HepG2 (cell line): ENCODE data around the gene PNP. TPM values are rescaled to one million over a fixed set of nuclear protein-coding genes. Genes with fewer than 3 reads are reported as not detected.

Source experiments
- AGO2 ChIP-seq: fragments of 200-400 bp; formaldehyde crosslinking; optimal IDR thresholded peaks from 2 replicates; pipeline ENCODE3; 2017; ENCODE audit warnings: mild to moderate bottlenecking, low read depth, low read length, moderate library complexity
- ATF1 ChIP-seq: IDR thresholded peaks from 2 replicates; pipeline ENCODE4 v1.6.1; 2016; ENCODE audit warnings: mild to moderate bottlenecking, control low read depth
- ATF2 ChIP-seq: sonication (generic); formaldehyde crosslinking; IDR thresholded peaks from 2 replicates; pipeline ENCODE4 v1.4.0; 2020; ENCODE audit warnings: missing genetic modification reagents
- CC2D1A ChIP-seq: sonication (generic); formaldehyde crosslinking; IDR thresholded peaks from 2 replicates; pipeline ENCODE4 v1.8.1; 2023; ENCODE audit warnings: mild to moderate bottlenecking, missing genetic modification reagents
- EEA1 ChIP-seq: sonication (generic); formaldehyde crosslinking; IDR thresholded peaks from 2 replicates; pipeline ENCODE4 v1.5.1; 2020; ENCODE audit warnings: mild to moderate bottlenecking, missing genetic modification reagents, borderline replicate concordance
- ELF4 ChIP-seq: sonication (generic); formaldehyde crosslinking; IDR thresholded peaks from 2 replicates; pipeline ENCODE4 v1.5.0; 2020; ENCODE audit warnings: missing genetic modification reagents, mild to moderate bottlenecking, moderate library complexity, borderline replicate concordance
- FLYWCH1 ChIP-seq: sonication (generic); formaldehyde crosslinking; IDR thresholded peaks from 2 replicates; pipeline ENCODE4 v1.8.1; 2023; ENCODE audit warnings: mild to moderate bottlenecking, missing genetic modification reagents
- FOXM1 ChIP-seq: sonication (generic); formaldehyde crosslinking; IDR thresholded peaks from 2 replicates; pipeline ENCODE4 v1.5.0; 2020; ENCODE audit warnings: missing genetic modification reagents
- NR2C2 ChIP-seq: sonication (generic); formaldehyde crosslinking; IDR thresholded peaks from 2 replicates; pipeline ENCODE4 v1.4.0; 2020; ENCODE audit warnings: missing genetic modification reagents, mild to moderate bottlenecking, moderate library complexity, borderline replicate concordance
- POLR2G ChIP-seq: fragments of 200-400 bp; formaldehyde crosslinking; IDR thresholded peaks from 2 replicates; pipeline ENCODE4 v1.6.1; 2018; ENCODE audit warnings: mild to moderate bottlenecking, low read depth, low read length, moderate library complexity
- RBAK ChIP-seq: sonication (generic); formaldehyde crosslinking; IDR thresholded peaks from 2 replicates; pipeline ENCODE4 v1.5.1; 2020; ENCODE audit warnings: mild to moderate bottlenecking, missing genetic modification reagents
- RXRA ChIP-seq: sonication (generic); formaldehyde crosslinking; IDR thresholded peaks from 2 replicates; pipeline ENCODE4 v1.5.1; 2020; ENCODE audit warnings: missing genetic modification reagents
- SYNCRIP ChIP-seq: fragments of 200-400 bp; formaldehyde crosslinking; IDR thresholded peaks from 2 replicates; pipeline ENCODE4 v1.6.1; 2018; ENCODE audit warnings: mild to moderate bottlenecking, low read depth, low read length; ENCODE audit not compliant: insufficient read depth
- ZNF670 ChIP-seq: sonication (generic); formaldehyde crosslinking; IDR thresholded peaks from 2 replicates; pipeline ENCODE4 v1.8.0; 2022; ENCODE audit warnings: mild to moderate bottlenecking, missing genetic modification reagents, borderline replicate concordance
- ZNF687 ChIP-seq: sonication (generic); formaldehyde crosslinking; IDR thresholded peaks from 2 replicates; pipeline ENCODE4 v1.5.1; 2020; ENCODE audit warnings: mild to moderate bottlenecking, missing genetic modification reagents, moderate library complexity
- ZNF737 ChIP-seq: sonication (generic); formaldehyde crosslinking; IDR thresholded peaks from 2 replicates; pipeline ENCODE4 v1.5.0; 2020; ENCODE audit warnings: missing genetic modification reagents, mild to moderate bottlenecking, borderline replicate concordance
- ZNF878 ChIP-seq: sonication (generic); formaldehyde crosslinking; IDR thresholded peaks from 2 replicates; pipeline ENCODE4 v1.8.1; 2023; ENCODE audit warnings: mild to moderate bottlenecking, missing genetic modification reagents, moderate library complexity
- ZSCAN12 ChIP-seq: sonication (generic); formaldehyde crosslinking; IDR thresholded peaks from 2 replicates; pipeline ENCODE4 v1.9.0; 2021; ENCODE audit warnings: mild to moderate bottlenecking, missing genetic modification reagents
- polyA plus RNA-seq, 8 experiments: library from polyadenylated mRNA; depleted of rRNA in 3 of 8; stranded (reverse) in 7 of 8; unstranded in 1 of 8; fragments of >200 nt; fragmentation: Illumina TruSeq in 4 of 8; extraction: Trizol in 4 of 8; gene quantifications; 2 replicates each; pipeline versions ENCODE4 v1.2.1 to v1.2.3, GENCODE V29; 2011 to 2016; ENCODE audit warnings: low read depth in 4 of 8, missing spikeins in 1 of 8, mixed read lengths in 1 of 8; ENCODE audit not compliant: insufficient read depth in 1 of 8
- total RNA-seq, 5 experiments: library from RNA; depleted of rRNA; stranded (reverse); fragments of >200 nt; fragmentation: Illumina TruSeq; extraction: Trizol; gene quantifications; 2 replicates each; pipeline ENCODE4 v1.2.3, GENCODE V29; 2016; ENCODE audit warnings: low read depth in 1 of 5
- TF ChIP-seq, protein P1 (sequence below): sonication (generic); formaldehyde crosslinking; IDR thresholded peaks from 2 replicates; pipeline ENCODE4 v1.8.1; 2023; ENCODE audit warnings: mild to moderate bottlenecking, inconsistent platforms, moderate library complexity, missing genetic modification reagents, borderline replicate concordance
- TF ChIP-seq, protein P2 (sequence below): IDR thresholded peaks from 2 replicates; pipeline ENCODE4 v1.6.1; 2018; ENCODE audit warnings: missing genetic modification reagents, mild to moderate bottlenecking, missing compliant biosample characterization

Gene PNP
- total and polyA plus RNA-seq, 2 of the 13 experiments (the other 11 are each of a cell fraction or from before 2014, with no cell fraction given): 45.4 to 74.8 TPM

DNA sequence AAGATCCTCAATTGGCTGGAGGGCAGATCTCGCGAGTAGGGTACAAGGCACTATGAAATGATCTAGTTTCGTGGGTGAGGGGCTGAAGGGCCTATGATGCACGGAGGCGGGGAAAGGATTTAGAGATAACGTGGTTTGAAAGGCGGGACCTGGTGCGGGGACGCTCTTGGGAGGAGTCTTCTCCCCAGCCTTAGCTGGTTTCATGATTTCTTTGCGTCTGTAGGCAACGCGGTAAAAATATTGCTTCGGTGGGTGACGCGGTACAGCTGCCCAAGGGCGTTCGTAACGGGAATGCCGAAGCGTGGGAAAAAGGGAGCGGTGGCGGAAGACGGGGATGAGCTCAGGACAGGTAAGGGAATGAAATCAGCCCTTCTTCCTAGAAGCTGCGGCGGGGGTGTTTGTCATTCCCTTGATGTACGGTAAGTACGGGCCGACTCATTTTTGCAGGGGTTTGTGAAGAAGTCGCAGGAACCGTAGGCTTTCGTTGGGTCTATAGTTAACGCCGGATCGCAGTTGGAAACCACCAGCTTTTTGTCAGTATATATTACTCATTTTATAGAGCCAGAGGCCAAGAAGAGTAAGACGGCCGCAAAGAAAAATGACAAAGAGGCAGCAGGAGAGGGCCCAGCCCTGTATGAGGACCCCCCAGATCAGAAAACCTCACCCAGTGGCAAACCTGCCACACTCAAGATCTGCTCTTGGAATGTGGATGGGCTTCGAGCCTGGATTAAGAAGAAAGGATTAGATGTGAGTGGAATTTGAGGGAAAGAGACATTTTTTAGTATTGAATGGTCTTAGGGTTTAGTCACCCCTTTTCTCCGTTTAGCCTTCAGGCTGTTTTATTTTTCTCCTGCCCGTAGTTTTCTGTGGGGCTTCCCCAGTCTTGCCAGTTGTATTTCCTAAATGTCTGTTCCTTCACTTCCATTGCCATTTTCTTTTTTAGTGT lies 13.6 kb upstream of the PNP start (continued):
- no peak; the same call in 1 of the 2 replicates for TF ChIP-seq RXRA (CRISPR knock-in tag)
- TF ChIP-seq RBAK (CRISPR knock-in tag): no peak
- TF ChIP-seq ZNF687 (CRISPR knock-in tag): peak; percentile 54
- TF ChIP-seq ZNF737 (CRISPR knock-in tag): no peak
- TF ChIP-seq ZNF670 (CRISPR knock-in tag): 0 out of 2 replicates have a peak, but pooled peaks have one; percentile 61
- TF ChIP-seq, protein P1, sequence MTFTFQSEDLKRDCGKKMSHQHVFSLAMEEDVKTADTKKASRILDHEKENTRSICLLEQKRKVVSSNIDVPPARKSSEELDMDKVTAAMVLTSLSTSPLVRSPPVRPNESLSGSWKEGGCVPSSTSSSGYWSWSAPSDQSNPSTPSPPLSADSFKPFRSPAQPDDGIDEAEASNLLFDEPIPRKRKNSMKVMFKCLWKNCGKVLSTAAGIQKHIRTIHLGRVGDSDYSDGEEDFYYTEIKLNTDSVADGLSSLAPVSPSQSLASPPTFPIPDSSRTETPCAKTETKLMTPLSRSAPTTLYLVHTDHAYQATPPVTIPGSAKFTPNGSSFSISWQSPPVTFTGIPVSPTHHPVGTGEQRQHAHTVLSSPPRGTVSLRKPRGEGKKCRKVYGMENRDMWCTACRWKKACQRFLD (CRISPR knock-in tag): 0 out of 2 replicates have a peak, but pooled peaks have one; percentile 13
- peak; percentile 57; the same call in 1 of the 2 replicates for TF ChIP-seq EEA1
- peak; percentile 42 for TF ChIP-seq AGO2
- 0 out of 2 replicates have a peak, but pooled peaks have one; percentile 55 for TF ChIP-seq ZNF878
- no peak for TF ChIP-seq FLYWCH1
- peak; percentile 35; the same call in 1 of the 2 replicates for TF ChIP-seq CC2D1A (CRISPR knock-in tag)
- TF ChIP-seq FOXM1 (CRISPR knock-in tag): no peak
- no peak for TF ChIP-seq SYNCRIP
- 0 out of 2 replicates have a peak, but pooled peaks have one; percentile 55 for TF ChIP-seq ATF1 (CRISPR knock-in tag)
- TF ChIP-seq POLR2G: peak; percentile 8; the same call in 1 of the 2 replicates
- no peak; the same call in 1 of the 2 replicates for TF ChIP-seq NR2C2 (CRISPR knock-in tag)
- TF ChIP-seq, protein P2, sequence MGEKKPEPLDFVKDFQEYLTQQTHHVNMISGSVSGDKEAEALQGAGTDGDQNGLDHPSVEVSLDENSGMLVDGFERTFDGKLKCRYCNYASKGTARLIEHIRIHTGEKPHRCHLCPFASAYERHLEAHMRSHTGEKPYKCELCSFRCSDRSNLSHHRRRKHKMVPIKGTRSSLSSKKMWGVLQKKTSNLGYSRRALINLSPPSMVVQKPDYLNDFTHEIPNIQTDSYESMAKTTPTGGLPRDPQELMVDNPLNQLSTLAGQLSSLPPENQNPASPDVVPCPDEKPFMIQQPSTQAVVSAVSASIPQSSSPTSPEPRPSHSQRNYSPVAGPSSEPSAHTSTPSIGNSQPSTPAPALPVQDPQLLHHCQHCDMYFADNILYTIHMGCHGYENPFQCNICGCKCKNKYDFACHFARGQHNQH (CRISPR knock-in tag): no peak; the same call in 1 of the 2 replicates
- TF ChIP-seq ELF4: peak; percentile 85; the same call in 1 of the 2 replicates
- TF ChIP-seq ATF2 (CRISPR knock-in tag): no peak
- TF ChIP-seq ZSCAN12: no peak
